GM19395 (cell line): ENCODE data around the gene CHST12.

Experiments used
- ATAC-seq: cut with Tn5 transposase; IDR thresholded peaks from one replicate; pipeline ENCODE4 v1.9.1; 2021; ENCODE audit warnings: mild to moderate bottlenecking, moderate library complexity; ENCODE audit not compliant: unreplicated experiment

The CHST12 gene

GRCh38 chr7:2497065-2497464 lies 93.7 kb downstream of the CHST12 start:
- no peak for ATAC-seq

GRCh38 chr7:2497500-2498336 lies 94.3 kb downstream of the CHST12 start:
- no peak for ATAC-seq
